Stimulated activated CD4-positive, alpha-beta T cell treated with anti-CD3 and anti-CD28 coated beads, TNF-alpha, amount 100 ng/mL, for 48 hours (primary cell): ENCODE results near the gene TRMU.

Experiments used
- DNase-seq, 3 donors: peaks; one replicate each; pipeline ENCODE4 v3.0.0-alpha.2; 2020; ENCODE audit warnings: low read depth in 3 of 3

The TRMU gene

GRCh38 chr22:46369716-46370583, 34.4 kb downstream of the TRMU start:
- no peak for DNase-seq

DNA sequence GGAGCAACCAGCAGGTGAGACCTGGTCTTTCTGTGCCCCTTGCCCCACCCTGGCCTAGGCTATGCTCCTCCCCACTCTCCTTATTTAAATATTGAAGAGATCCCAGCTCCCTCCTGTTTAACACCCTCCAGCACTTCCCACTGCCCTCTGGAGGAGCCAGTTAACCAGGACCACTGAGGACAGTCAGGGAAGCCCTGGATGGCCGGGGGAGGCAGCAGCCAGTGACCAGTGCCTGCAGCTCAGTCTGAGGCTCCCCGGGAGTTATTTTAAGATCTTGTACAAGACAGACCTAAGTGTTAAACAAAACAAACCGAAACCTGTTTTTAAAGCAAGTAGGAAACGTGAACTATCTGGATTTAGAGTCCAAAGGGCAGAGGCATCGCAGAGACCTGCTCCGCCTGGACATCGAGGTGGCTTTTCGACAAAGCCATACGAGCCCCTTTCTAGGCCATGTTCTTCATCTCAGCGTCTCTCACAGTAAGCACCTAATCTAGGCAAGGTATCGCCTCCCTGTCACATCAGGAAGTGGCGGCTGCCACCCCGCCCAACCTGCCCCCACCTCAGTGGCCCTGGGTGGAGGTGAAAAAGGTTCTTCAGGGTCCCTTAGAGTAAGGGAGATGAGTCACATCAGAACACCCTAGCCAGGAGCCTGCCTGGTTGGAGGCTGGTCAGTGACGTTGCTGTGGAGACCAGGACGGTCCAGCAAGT, 35.2 kb downstream of the TRMU start:
- no peak for DNase-seq

DNA sequence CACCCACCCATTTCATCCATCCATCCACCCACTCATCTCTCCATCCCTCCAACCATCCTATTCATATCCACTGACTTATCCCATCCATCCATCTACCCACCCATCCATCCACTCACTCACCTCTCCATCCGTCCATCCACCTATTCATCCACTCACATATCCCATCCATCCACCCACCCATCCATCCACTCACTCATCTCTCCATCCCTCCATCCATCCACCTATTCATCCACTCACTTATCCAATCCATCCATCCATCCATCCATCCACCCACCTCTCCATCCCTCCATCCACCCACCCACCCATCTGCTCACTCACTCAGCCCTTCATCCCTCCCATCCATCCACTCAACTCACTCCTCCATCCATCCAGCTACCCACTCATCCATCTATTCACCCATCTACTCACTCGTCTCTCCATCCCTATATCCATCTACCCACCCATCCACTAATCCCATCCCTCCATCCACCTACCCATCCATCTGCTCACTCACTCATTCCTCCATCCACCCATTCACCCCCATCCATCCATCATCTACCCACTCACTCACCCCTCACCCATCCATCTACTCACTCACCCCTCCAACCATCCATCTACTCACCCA, 36.2 kb downstream of the TRMU start:
- no peak for DNase-seq

- no peak for DNase-seq
Observed at GRCh38 chr22:46372686-46373085, 37.2 kb downstream of the TRMU start.

- DNase-seq = no peak
Observed at GRCh38 chr22:46373159-46373558, 37.6 kb downstream of the TRMU start.

DNA sequence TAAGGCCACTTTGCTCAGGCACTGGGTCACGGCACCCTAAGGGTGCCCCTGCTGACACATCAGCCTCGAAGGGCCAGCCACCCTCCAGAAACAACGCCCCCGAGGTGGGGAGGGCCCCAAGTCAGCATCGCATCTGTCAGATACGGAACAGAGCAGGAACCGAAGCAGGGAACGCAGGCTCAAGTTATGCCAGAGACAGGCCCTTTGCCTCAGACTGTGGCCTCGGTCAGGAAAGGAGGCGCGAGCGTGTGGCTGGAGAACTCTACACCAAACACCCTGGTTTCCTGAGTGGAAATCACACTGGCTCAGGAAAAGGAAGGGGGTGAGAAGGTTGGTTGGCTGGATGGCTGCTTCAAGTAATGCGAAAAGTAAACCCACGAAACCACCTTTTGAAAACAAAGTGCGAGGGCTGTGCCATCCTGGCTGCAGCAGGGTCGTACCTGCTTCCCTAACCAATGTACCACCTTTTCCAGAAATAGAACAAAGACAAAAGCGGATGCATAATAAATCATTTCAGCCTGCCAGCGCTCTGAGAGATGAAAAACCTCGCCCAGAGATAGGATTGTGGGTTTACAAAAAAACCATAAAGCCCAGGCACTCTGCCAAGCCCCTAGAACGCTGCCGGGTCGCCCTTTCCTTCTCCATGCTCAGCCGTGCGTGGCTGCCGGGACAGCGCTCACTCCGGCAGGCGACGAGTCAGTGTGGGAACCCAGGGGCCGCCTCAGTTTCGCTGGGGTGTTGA, 38.6 kb downstream of the TRMU start:
- DNase-seq = no peak

- DNase-seq = no peak
Observed at GRCh38 chr22:46374663-46375474, 39.4 kb downstream of the TRMU start.

- no peak for DNase-seq
Observed at GRCh38 chr22:46376111-46376510, 40.6 kb downstream of the TRMU start.

DNA sequence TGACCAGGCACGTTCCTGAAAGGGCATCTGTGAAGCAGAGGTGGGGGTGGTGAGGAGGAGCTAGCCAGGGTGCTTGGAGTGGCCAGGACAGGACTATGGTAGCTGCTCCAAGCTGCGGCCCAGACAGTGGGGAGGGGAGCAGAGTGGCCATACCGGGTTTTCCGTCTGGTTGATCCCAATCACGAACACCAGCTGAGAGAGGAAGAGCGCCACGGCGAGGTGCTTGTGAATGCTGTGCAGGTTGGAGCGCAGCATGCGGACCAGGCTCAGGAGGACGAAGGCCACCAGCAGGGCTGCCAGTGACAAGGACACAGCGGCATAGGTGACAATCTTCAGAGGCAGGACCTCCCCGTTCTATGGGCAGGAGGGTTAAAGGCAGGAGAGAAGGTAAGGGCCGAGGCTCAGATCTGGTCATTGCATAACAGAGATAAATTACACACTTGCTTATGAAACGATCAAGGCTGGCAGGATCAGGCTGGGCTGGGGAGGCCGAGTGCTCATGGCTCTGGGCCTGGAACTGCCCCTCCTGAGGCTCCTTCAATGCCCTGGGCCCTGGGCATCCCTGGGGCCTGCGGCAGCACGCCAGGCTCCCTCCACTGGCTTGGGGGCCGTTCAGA, 41.5 kb downstream of the TRMU start:
- no peak for DNase-seq

DNA sequence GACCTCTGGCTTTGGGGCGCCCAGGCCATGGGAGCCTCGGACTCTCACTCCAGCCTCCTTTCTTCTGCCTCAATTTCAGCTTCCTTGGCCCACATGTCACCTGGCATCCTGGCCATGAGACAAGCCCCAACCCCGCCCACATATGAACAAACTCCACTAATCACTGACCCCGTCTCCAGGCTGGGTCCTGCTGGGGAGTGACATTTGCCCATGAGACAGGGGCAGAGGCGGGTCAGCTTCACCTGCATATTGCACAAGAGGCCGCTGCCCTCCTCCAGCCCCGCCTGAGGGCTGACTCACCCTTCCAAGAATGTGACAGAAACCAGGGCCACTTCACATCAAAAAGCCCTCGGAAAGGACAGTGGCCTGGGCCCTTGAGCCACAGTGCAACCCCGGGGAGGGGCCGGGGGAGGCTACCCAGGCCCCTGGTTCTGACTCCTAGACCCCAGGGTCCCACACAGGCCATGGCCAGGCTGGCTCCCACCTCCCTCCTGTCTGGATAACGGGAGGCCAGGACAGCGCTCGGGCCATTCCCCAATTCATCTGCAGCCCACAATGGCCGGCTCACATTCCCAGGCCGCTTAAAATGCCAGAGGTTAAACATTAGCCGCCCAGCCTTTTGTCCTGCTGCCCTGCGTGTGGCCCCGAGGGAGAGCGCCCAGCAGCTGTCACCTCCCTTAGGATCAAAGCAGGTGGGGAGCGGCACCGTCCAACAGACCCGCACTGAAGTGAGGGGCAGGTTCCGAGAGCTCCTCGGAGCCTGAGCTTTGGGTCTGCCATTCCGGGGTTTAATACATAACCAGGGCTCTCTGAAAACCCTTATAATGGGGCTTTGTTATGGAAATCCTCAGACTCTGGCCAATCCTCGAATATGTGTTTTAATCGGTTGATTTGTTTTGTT, 42.3 kb downstream of the TRMU start:
- DNase-seq = no peak

- DNase-seq = no peak
Observed at GRCh38 chr22:46378426-46379065, 43.0 kb downstream of the TRMU start.

- DNase-seq = no peak
Observed at GRCh38 chr22:46379066-46379930, 43.8 kb downstream of the TRMU start.

GRCh38 chr22:46380069-46380468, 44.6 kb downstream of the TRMU start:
- DNase-seq = no peak

DNA sequence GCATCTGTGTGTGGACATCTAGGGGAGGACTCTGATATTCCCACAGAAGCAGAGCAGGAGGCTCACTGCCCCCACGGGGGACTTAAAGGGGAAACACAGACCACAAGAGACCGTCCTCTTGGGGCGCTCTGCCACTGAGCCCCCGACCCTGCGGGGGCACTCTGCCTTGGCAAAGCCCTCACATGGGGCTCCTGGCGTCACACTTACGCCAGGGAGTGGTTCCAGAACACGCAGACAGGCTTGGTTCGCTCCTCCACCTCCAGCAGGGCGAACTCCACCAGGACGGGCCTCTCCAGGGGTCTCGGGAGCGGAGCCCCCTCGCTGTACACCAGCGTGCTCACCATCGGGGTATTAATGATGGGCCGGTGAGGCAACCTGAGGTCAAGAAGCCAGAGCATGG, 45.1 kb downstream of the TRMU start:
- no peak for DNase-seq

DNA sequence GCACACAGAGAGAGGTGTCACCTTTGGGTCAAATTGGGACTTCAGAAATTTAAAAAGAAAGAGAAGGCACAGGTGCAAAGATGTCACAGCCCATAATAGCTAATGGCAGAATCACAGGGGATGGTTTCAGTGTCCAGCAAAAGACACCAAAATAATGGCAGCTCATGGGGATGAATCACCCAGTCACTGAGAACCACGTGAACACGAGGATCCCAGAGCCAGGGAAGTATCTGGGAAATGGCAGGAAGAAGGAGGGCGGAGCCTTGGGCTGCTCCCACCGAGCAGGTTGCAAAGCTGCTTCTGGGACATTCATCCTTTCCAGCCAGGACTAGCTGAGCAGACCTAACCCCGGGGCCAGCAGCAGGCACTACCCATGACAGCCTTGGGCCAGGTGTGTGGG, 45.6 kb downstream of the TRMU start:
- no peak for DNase-seq

- DNase-seq = no peak
Observed at GRCh38 chr22:46381731-46382130, 46.2 kb downstream of the TRMU start.

GRCh38 chr22:46382524-46382923, 47.0 kb downstream of the TRMU start:
- no peak for DNase-seq

DNA sequence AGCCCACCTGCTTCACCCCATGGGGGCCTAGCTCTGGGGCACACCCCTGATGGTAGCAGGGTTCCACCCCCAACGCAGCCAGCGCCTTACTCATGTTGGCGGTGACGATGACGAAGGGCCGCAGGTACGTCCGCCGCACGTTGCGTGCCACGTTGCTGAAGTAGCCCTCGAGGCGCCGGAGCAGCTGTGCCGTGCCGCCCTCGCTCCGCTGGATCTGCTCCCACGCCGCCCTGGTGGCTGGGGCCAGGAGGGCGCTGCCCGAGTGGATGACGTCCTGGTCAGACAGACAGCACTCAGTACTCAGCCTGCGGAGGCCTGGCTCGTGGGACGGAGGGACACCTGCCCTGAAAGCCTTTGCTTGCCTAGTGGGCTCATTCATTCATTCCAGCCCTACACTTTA, 50.8 kb downstream of the TRMU start:
- DNase-seq = no peak
